Measurements from ENCODE around the gene UBE2Q2. TPM values are rescaled to one million over a fixed set of nuclear protein-coding genes. Genes with fewer than 3 reads are reported as not detected.

Gene UBE2Q2
- total and polyA plus RNA-seq, 8 donors = 8.7 to 19.4 (median 10.8) TPM

DNA sequence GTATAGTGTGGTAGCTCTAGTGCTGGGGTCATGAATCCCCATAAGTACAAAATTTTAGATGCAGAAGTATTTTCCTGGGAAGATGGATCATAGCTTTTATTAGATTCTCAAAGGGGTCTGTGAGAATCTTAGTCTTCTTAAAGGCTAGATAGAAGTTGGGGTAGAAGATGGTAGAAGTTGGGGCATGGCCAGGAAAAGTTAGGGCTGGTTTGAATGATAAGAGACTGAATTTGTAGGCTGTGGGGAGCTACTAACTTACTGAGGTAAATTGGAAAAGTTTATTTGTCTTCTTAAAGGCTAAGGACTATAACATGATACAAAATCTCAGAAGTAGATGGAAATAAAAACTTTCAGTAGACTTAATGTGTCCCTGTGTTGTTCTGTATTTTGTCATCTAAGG, 1.6 kb upstream of the UBE2Q2 start:
- Histone ChIP-seq H3K27ac (no peak overlapping the region), H3K27me3 (no peaks in the 10 kb centered on the region), H3K9me3 (no peaks in the 10 kb centered on the region), H3K4me3 (no peak overlapping the region), H3K36me3 (no peaks in the 10 kb centered on the region), H3K4me1 (peaks cover 0 to 19% (median 0%) of the 10 kb centered on the region in 3 donors)
- ATAC-seq = no peak
- intact Hi-C loops (cut with DNase I) = loop anchor here in 1 of 3 donors (10.0 kb wide), 1 partner anchor 63 kb away; the partner anchor contains the start of gene FBXO22
- TF ChIP-seq, protein P1, sequence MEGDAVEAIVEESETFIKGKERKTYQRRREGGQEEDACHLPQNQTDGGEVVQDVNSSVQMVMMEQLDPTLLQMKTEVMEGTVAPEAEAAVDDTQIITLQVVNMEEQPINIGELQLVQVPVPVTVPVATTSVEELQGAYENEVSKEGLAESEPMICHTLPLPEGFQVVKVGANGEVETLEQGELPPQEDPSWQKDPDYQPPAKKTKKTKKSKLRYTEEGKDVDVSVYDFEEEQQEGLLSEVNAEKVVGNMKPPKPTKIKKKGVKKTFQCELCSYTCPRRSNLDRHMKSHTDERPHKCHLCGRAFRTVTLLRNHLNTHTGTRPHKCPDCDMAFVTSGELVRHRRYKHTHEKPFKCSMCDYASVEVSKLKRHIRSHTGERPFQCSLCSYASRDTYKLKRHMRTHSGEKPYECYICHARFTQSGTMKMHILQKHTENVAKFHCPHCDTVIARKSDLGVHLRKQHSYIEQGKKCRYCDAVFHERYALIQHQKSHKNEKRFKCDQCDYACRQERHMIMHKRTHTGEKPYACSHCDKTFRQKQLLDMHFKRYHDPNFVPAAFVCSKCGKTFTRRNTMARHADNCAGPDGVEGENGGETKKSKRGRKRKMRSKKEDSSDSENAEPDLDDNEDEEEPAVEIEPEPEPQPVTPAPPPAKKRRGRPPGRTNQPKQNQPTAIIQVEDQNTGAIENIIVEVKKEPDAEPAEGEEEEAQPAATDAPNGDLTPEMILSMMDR (IDR thresholded peaks at IDR 0.05) = no peak
- no peak for FAIRE-seq
- DNase-seq = no peak

GRCh38 chr15:75843678-75844581, 683 bp downstream of the UBE2Q2 start:
- ATAC-seq = peak; percentile 67 to 84 (median 76)
- Histone ChIP-seq H3K27me3 (no peaks in the 10 kb centered on the region), H3K4me3 (peak overlapping the region; percentile 85 to 97 (median 92)), H3K9me3 (no peaks in the 10 kb centered on the region), H3K4me1 (peaks cover 0 to 29% (median 4%) of the 10 kb centered on the region in 3 donors), H3K36me3 (no peaks in the 10 kb centered on the region), H3K27ac (peak overlapping the region; percentile 69 to 77 (median 72))
- TF ChIP-seq, protein P1 (IDR thresholded peaks at IDR 0.05) = no peak
- no peak for FAIRE-seq
- intact Hi-C loops (cut with DNase I) = loop anchor here in 1 of 3 donors (10.0 kb wide), 1 partner anchor 61 kb away; the partner anchor contains the start of gene FBXO22
- DNase-seq = peak; percentile 47 to 88 (median 66)
- WGBS, 2 donors = 0% methylated on average over 63 to 77 of the region's 77 CpGs

- H3K4me3 ChIP-seq = peak overlapping the region; percentile 85 to 97 (median 92)
- H3K4me1 ChIP-seq = peaks cover 0 to 29% (median 4%) of the 10 kb centered on the region in 3 donors
- FAIRE-seq = no peak
Measured at GRCh38 chr15:75844629-75845335, 1.5 kb downstream of the UBE2Q2 start.

DNA sequence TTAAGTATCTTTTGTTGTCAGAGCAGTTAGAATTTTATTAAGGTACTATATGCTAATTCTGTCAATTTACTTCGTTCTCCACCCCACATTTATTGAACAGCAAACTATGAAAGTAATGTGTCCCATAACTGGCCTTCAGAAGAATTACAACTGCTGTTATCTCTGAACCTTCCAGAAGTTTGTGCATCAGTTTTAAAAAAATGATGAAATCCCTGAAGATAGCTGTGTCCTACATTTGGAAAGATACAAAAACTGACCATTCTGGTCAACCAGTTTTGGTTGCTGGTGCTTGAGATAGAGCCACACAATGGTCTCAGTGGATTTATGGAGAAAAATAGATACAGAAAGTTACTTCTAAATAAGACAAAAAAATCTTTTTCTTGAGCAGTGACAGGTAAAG, 5.9 kb downstream of the UBE2Q2 start:
- no peak for ATAC-seq
- no peak overlapping the region for H3K4me3 ChIP-seq
- intact Hi-C loops (cut with DNase I) = loop anchor here in 1 of 3 donors (10.0 kb wide), 1 partner anchor 56 kb away; the partner anchor contains the start of gene FBXO22
- H3K9me3 ChIP-seq = no peaks in the 10 kb centered on the region
- TF ChIP-seq, protein P1 (IDR thresholded peaks at IDR 0.05) = no peak
- no peak for FAIRE-seq
- no peaks in the 10 kb centered on the region for H3K27me3 ChIP-seq
- peaks cover 0 to 22% (median 4%) of the 10 kb centered on the region in 3 donors for H3K4me1 ChIP-seq
- DNase-seq = no peak
- 68 to 84% methylated on average over 1 of the region's 1 CpG for WGBS, 2 donors
- H3K36me3 ChIP-seq = no peaks in the 10 kb centered on the region
- no peak overlapping the region for H3K27ac ChIP-seq

More at GRCh38 chr15:75844629-75845335, 1.5 kb downstream of the UBE2Q2 start:
- 41 to 45% methylated on average over 13 of the region's 13 CpGs for WGBS, 2 donors
- DNase-seq = no peak
- intact Hi-C loops (cut with DNase I) = loop anchor here in 1 of 3 donors (10.0 kb wide), 1 partner anchor 60 kb away; the partner anchor contains the start of gene FBXO22
- Histone ChIP-seq H3K36me3 (no peaks in the 10 kb centered on the region), H3K27me3 (no peaks in the 10 kb centered on the region), H3K9me3 (no peaks in the 10 kb centered on the region), H3K27ac (peak overlapping the region in 1 of 4 donors; percentile 77)
- TF ChIP-seq, protein P1 (IDR thresholded peaks at IDR 0.05) = no peak
- ATAC-seq = no peak

Data from pancreas (tissue), 10 donors.